HG03460 (cell line): Measurements from ENCODE around the gene CHID1.

Experiments
- ATAC-seq: cut with Tn5 transposase; IDR thresholded peaks from one replicate; pipeline ENCODE4 v1.9.1; 2021; ENCODE audit not compliant: unreplicated experiment

Gene CHID1

DNA sequence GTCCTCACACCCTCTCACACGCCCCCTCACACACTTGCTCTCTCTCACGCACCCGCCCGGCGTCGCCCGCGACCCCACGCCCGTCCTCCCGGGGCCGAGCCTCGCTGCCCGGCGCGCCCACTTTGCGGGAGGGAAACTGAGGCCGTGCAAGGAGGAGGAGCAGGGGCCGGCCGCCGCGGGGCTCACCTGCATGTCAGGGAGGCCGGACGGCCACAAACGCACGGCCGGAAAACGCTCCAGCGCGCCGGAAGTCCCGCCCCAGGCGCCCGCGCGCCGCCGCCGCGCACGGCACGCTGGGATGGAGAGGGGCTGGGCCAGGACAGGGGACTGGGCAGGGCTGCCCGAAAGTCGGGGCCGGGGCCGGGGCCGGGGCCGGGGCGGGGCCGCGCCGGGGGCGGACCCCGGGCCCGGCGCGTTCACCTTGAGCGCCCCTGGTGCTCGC lies at the start of gene CHID1:
TSS of gene CHID1 (minus strand) at position 222 of the 442 bp plus-strand sequence. CDS start 5,994 bp downstream, outside the sequence.
- ATAC-seq: peak; percentile 80

- ATAC-seq: no peak
These were observed 49.0 kb upstream of the CHID1 start for GRCh38 chr11:959608-960007.

DNA sequence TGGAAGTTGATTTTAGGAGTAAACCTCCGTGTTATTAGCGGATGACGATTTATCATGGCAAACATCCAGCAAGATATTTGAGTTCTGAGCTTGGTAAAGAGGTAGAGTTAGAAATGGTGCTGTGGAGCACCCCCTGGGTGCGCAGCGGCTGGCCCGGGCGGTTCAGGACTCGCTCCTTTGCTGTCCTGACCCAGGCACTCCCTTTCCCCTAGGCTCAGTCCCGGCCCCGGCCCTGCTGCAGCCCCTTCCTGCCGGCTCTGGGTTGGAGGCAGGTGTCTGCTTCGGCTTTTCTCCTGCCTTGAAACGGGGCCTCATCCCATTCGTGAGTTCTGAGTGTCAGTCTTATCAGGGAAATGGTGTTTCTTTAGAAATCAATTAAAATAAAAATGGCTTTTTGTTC lies 48.4 kb upstream of the CHID1 start:
- ATAC-seq: no peak

GRCh38 chr11:958101-958500 lies 47.5 kb upstream of the CHID1 start:
- no peak for ATAC-seq

DNA sequence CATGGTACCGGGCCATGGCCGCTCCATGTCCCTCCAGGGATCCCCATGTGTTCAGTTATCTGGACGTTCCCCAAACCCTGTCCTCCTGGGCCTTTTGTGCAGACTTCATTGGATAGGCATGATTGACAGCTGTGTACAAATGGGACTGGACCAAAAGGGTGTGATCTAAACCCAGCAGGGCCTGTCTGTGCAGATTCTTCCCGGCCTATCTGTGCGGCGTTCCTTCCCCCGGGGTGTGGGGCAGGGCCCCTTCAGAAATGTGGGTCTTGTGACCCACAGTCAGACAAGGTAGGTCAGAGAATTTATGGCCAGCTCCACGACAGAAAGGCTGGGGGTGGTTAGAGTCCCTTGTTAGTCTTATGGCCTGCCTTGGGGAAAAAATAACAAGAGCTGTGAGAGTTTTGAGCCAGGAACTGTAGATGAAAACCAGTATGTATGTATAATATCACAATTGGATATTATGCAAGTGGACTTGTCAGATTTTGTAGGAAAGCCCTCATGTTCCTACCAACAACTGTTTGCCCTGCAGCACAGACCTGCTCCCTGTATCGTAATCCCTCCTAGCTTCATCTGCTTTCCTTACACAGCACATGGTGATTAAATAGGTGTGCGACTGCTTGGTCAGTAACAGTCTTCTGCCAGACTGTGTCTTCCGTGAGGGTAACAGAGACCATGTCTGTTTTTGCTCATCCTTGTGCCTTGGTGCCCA lies 46.8 kb upstream of the CHID1 start:
- ATAC-seq: no peak

GRCh38 chr11:955154-956063 lies 44.8 kb upstream of the CHID1 start:
- ATAC-seq: no peak

DNA sequence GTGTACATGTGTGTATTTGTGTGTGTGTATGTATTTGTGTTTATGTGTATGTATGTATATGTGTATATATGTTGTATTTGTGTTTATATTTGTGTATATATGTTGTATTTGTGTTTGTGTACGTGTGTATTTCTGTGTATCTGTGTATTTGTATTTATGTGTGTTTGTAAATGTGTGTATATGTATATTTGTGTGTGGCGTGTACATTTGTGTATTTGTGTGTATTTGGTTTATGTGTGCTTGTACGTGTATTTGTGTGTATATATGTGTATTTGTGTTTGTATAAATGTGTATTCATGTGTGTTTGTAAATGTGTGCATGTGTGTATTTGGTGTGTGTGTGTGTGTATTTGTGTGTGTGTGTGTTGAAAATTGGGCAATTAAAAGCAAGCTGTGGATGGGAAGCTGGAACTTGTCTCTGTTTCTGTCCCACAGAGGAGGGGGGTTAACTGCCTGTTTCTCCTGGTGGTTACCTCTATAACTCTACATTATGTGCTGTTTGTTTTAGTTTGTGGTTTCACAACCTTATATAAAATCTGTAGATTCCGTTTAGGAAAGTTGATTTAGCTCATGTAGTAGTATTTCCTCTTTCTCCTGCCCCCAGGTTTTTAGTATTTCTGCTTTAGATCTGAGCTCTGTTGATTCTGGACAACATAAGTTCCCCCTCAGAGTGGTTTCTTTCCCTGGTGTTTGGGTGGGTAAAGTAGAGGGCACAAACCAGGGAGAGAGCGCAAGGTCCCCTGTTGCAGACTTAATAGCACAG lies 44.0 kb upstream of the CHID1 start:
- no peak for ATAC-seq

DNA sequence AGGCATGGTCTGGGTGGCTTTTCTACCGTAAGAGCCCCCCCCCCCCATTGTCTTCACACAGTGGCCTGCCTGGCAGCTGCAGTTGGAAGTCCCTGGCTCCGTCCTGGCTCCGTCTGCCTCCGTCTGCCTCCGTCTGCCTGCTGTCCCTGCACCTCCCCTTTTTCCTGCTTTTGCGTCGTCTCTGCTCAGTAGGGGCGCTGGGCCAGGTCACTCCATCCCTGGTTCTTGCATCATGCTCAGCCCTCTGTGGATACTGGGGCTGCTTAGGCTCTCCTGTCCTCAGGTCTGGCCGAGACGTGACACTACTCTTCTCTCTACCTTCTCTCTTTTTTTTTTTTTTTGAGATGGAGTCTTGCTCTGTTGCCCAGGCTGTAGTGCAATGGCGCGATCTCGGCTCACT lies 42.9 kb upstream of the CHID1 start:
- no peak for ATAC-seq

- no peak for ATAC-seq
These were observed 42.1 kb upstream of the CHID1 start for GRCh38 chr11:952406-953385.

GRCh38 chr11:951507-951906 lies 40.9 kb upstream of the CHID1 start:
- ATAC-seq: no peak

DNA sequence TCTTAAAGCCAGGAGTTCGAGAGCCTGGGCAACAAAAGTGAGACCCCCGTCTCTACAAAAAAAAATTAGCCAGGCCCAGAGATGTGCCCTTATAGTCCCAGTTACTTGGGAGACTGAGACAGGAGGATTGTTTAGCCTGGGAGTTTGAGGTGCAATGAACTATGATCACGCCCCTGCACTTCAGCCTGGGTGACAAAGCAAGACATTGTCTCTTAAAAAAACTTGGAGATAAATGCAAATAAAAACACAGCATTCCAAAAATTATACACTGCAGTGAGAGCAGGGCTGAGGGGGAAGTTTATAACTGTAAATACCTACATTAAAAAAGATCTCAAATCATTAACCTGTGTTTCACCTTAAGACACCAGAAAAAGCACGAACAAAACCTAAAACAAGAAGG lies 37.1 kb upstream of the CHID1 start:
- no peak for ATAC-seq

DNA sequence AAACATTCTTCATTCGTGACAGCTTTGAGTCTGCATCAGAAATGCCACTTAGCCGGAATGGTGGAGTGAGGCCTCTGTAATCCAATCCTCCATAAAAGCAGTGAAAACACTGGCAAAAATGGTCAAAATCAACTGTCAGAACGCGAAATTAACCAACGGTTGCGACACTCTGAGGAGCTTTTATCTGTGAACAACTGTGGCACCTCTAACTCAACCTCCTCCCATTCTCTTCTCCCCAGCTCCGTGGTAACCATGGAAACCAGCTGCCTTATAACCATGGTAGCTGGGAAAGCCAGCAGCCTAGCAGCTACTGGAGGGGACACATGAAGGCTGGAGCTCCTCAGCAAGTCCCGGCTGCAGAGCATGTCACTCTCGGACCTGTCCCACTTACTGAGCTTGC lies 35.4 kb upstream of the CHID1 start:
- ATAC-seq: no peak

- no peak for ATAC-seq
These were observed 34.3 kb upstream of the CHID1 start for GRCh38 chr11:944711-945470.

DNA sequence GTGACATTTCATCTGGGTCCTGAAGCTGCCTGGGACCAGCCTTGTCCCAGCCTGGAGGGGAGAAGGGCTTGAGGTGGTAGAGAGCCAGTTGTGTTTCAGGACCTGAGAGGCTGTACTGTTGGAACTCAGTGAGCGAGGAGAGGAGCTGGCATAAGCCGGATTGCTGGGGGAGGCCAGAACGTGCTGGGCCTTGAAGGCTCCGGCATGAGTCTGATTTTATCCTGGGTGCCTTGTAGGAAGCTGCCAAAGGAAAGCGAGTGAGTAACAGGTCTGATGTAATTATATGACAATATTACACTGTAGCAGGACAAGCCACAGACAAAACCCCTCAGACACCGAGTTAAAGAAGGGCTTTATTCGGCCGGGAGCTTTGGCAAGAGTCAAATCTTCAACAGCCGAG lies 32.2 kb upstream of the CHID1 start:
- no peak for ATAC-seq

GRCh38 chr11:940496-941135 lies 30.0 kb upstream of the CHID1 start:
- no peak for ATAC-seq

DNA sequence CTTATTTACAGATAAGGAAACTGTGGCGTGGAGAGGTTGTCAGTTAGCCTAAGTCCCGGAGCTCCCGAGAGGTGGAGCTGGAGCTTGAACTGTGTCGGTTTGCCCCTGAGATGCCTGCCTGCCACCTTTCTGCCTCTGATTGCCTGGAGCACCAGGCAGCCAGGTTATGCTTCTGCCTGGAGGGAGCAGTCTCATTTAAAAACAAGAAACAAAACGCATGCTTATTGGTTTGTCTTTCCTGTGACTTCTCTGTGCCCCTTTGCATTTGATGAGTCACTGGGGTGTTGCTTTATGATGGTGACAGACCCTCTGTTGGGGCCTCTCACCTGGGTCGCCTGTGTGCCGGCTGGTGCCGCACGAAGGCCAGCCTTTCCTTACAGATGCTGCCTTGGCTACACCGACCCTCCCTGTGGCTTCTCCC lies 27.2 kb upstream of the CHID1 start:
- no peak for ATAC-seq

- no peak for ATAC-seq
These were observed 25.6 kb upstream of the CHID1 start for GRCh38 chr11:936199-936598.

DNA sequence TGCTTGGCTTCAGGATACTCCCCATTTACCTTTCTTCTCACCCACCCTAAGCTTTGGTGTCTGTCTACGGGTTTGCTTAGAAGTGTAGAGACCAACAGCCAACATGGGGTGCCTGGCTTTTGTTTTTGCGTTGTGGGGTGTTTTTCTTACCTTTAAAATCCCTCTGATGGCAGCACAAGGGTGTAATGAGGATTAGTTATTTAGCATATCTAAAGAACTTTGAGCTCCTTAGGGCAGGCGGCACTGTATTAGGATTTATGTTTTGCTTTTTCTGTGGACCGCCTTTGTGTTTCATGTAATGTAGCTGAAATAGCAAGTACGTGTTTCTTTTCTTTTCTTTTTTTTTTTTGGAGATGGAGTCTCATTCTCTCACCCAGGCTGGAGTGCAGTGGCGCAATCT lies 23.9 kb upstream of the CHID1 start:
- ATAC-seq: no peak

DNA sequence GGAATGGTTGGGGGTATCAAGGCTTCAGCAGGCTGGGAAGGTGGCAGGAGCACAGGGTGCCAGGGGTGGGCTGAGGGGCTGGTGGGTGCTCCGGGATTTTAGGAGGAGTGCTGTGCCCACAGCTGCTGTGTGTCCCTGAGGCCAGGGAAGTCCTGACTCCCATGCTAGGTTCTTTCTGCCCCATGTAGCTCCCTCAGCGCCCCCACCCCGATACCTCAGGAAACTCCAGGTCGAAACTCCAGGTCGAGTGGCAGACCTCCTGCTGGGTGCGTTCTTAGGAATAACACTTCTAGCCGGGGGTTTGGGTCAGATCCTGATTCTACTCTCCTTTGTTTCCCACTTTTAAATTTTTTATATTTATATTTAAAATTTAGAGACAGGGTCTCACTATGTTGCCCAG lies 23.3 kb upstream of the CHID1 start:
- ATAC-seq: no peak
